H9 (cell line): Measurements from ENCODE around the gene BMP7. TPM values are rescaled to one million over a fixed set of nuclear protein-coding genes. Genes with fewer than 3 reads are reported as not detected.

Experiments
- DNase-seq: peaks from one replicate; pipeline ENCODE4 v3.0.0-alpha.2; 2017
- H2AFZ ChIP-seq: one replicate; pipeline ENCODE4 v1.6.1; 2013; ENCODE audit warnings: mild to moderate bottlenecking, low read length, control low read depth, moderate library complexity
- H2AK5ac ChIP-seq: 2 replicates; pipeline ENCODE4 v1.6.1; 2013; ENCODE audit warnings: low read length, control low read depth, mixed read lengths; ENCODE audit not compliant: insufficient read length
- H2BK120ac ChIP-seq: one replicate; pipeline ENCODE4 v1.6.1; 2013; ENCODE audit warnings: low read depth, mild to moderate bottlenecking, low read length, control low read depth, inconsistent platforms; ENCODE audit not compliant: poor library complexity, severe bottlenecking
- H2BK12ac ChIP-seq: 2 replicates; pipeline ENCODE4 v1.6.1; 2013; ENCODE audit warnings: low read length, control low read depth, mixed read lengths, low read depth; ENCODE audit not compliant: insufficient read length
- H2BK15ac ChIP-seq: 2 replicates; pipeline ENCODE4 v1.6.1; 2013; ENCODE audit warnings: low read depth, low read length, control low read depth
- H2BK20ac ChIP-seq: one replicate; pipeline ENCODE4 v1.6.1; 2013; ENCODE audit warnings: low read depth, mild to moderate bottlenecking, low read length, control low read depth, inconsistent platforms; ENCODE audit not compliant: poor library complexity, severe bottlenecking
- H2BK5ac ChIP-seq: 2 replicates; pipeline ENCODE4 v1.6.1; 2013; ENCODE audit warnings: low read length, control low read depth, mixed read lengths; ENCODE audit not compliant: insufficient read length
- H3K14ac ChIP-seq: 2 replicates; pipeline ENCODE4 v1.6.1; 2013; ENCODE audit warnings: low read length, control low read depth; ENCODE audit not compliant: insufficient read depth
- H3K18ac ChIP-seq: 2 replicates; pipeline ENCODE4 v1.6.1; 2013; ENCODE audit warnings: low read depth, mild to moderate bottlenecking, mixed read lengths, low read length, control low read depth; ENCODE audit not compliant: insufficient read length
- H3K23ac ChIP-seq: 2 replicates; pipeline ENCODE4 v1.6.1; 2013; ENCODE audit warnings: low read length, control low read depth, mixed read lengths, low read depth; ENCODE audit not compliant: insufficient read length
- H3K23me2 ChIP-seq: 2 replicates; pipeline ENCODE4 v1.6.1; 2013; ENCODE audit warnings: low read depth, mild to moderate bottlenecking, mixed read lengths, low read length, control low read depth; ENCODE audit not compliant: insufficient read length, poor library complexity, severe bottlenecking
- H3K27ac ChIP-seq: 2 replicates; pipeline ENCODE4 v1.5.1; 2013; ENCODE audit warnings: low read length, control low read depth, mixed read lengths, low read depth; ENCODE audit not compliant: insufficient read length
- H3K27me3 ChIP-seq: 2 replicates; pipeline ENCODE4 v1.6.1; 2013; ENCODE audit warnings: low read length, control low read depth, inconsistent platforms; ENCODE audit not compliant: insufficient read depth
- H3K4ac ChIP-seq: 2 replicates; pipeline ENCODE4 v1.6.1; 2013; ENCODE audit warnings: low read depth, mild to moderate bottlenecking, control low read depth, inconsistent platforms, low read length, moderate library complexity
- H3K4me1 ChIP-seq: 2 replicates; pipeline ENCODE4 v1.6.1; 2013; ENCODE audit warnings: low read length, control low read depth, inconsistent platforms; ENCODE audit not compliant: insufficient read depth
- H3K4me2 ChIP-seq: 2 replicates; pipeline ENCODE4 v1.6.1; 2013; ENCODE audit warnings: low read length, control low read depth, mixed read lengths; ENCODE audit not compliant: insufficient read length, insufficient read depth
- H3K56ac ChIP-seq: 2 replicates; pipeline ENCODE4 v1.6.1; 2013; ENCODE audit warnings: low read depth, mild to moderate bottlenecking, mixed read lengths, low read length, control low read depth; ENCODE audit not compliant: insufficient read length
- H3K79me1 ChIP-seq: 2 replicates; pipeline ENCODE4 v1.6.1; 2013; ENCODE audit warnings: low read depth, mild to moderate bottlenecking, moderate library complexity, low read length, control low read depth, inconsistent platforms; ENCODE audit not compliant: insufficient read depth, poor library complexity, severe bottlenecking
- H3K79me2 ChIP-seq: 2 replicates; pipeline ENCODE4 v1.6.1; 2013; ENCODE audit warnings: low read length, control low read depth, inconsistent platforms; ENCODE audit not compliant: insufficient read depth
- H3K9ac ChIP-seq: 2 replicates; pipeline ENCODE4 v1.6.1; 2013; ENCODE audit warnings: low read length, control low read depth, mixed read lengths; ENCODE audit not compliant: insufficient read length; ENCODE audit errors: extremely low read depth
- H3K9me3 ChIP-seq: one replicate; pipeline ENCODE4 v1.6.1; 2013; ENCODE audit warnings: low read depth, low read length, inconsistent platforms; ENCODE audit not compliant: control insufficient read depth
- H3T11ph ChIP-seq: one replicate; pipeline ENCODE4 v1.6.1; 2013; ENCODE audit warnings: mild to moderate bottlenecking, low read length, control low read depth, inconsistent platforms
- H4K20me1 ChIP-seq: one replicate; pipeline ENCODE4 v1.6.1; 2013; ENCODE audit not compliant: control insufficient read depth, insufficient read length, insufficient read depth
- H4K5ac ChIP-seq: 2 replicates; pipeline ENCODE4 v1.6.1; 2013; ENCODE audit warnings: low read depth, mild to moderate bottlenecking, mixed read lengths, low read length, control low read depth; ENCODE audit not compliant: insufficient read length
- H4K8ac ChIP-seq: replicated peaks from 2 replicates; pipeline ENCODE4 v1.6.1; 2013; ENCODE audit warnings: low read length, control low read depth, mixed read lengths, low read depth; ENCODE audit not compliant: insufficient read length
- H4K91ac ChIP-seq: 2 replicates; pipeline ENCODE4 v1.6.1; 2013; ENCODE audit warnings: low read depth, mild to moderate bottlenecking, moderate library complexity, mixed read lengths, low read length, control low read depth; ENCODE audit not compliant: insufficient read length
- H3K27ac Mint-ChIP-seq, 3 experiments: 2 replicates in 2 of 3; 3 replicates in 1 of 3; pipeline ENCODE4 v1.8.0; 2020 to 2021; ENCODE audit warnings: mixed read lengths in 3 of 3, mild to moderate bottlenecking in 1 of 3, moderate library complexity in 1 of 3
- H3K27me3 Mint-ChIP-seq: 2 replicates; pipeline ENCODE4 v1.8.0; 2021; ENCODE audit warnings: low read depth, mild to moderate bottlenecking, moderate library complexity, mixed read lengths
- H3K36me3 Mint-ChIP-seq, 3 experiments: 2 replicates in 2 of 3; 3 replicates in 1 of 3; pipeline ENCODE4 v1.8.0; 2020 to 2021; ENCODE audit warnings: low read depth in 3 of 3, mixed read lengths in 3 of 3; ENCODE audit not compliant: insufficient read depth in 1 of 3
- H3K4me1 Mint-ChIP-seq, 2 experiments: 2 replicates each; pipeline ENCODE4 v1.8.0; 2020; ENCODE audit warnings: mixed read lengths in 2 of 2
- H3K4me3 Mint-ChIP-seq, 2 experiments: 2 replicates in 1 of 2; 3 replicates in 1 of 2; pipeline ENCODE4 v1.8.0; 2020 to 2021; ENCODE audit warnings: mild to moderate bottlenecking in 2 of 2, mixed read lengths in 2 of 2, moderate library complexity in 1 of 2
- H3K9me3 Mint-ChIP-seq, 2 experiments: 2 replicates in 1 of 2; 3 replicates in 1 of 2; pipeline ENCODE4 v1.8.0; 2020; ENCODE audit warnings: mild to moderate bottlenecking in 2 of 2, mixed read lengths in 2 of 2, moderate library complexity in 1 of 2
- CTCF ChIP-seq: fragments of 200-600 bp; sonication (generic); conservative IDR thresholded peaks from 3 replicates; pipeline ENCODE4 v1.8.0; 2021; ENCODE audit warnings: antibody characterized with exemption, mild to moderate bottlenecking
- WGBS: extraction: QIAGEN DNeasy Blood & Tissue Kit; methylation state at CpG from one replicate; pipeline ENCODE4 v1.1.7; 2013; ENCODE audit warnings: missing lambda C conversion rate, low lambda C conversion rate, mixed read lengths; ENCODE audit not compliant: insufficient read length; ENCODE audit errors: extremely low coverage; 5-methylcytosine and 5-hydroxymethylcytosine counted together
- total RNA-seq: library from RNA; stranded (reverse); gene quantifications from 2 replicates; pipeline ENCODE4 v1.2.1, GENCODE V29; 2021

The BMP7 gene
- total RNA-seq, 1 experiment from 2014 or later = 17.7 TPM

- H3K4me1 ChIP-seq = no peaks in the 10 kb centered on the region
- no peaks in the 10 kb centered on the region for H3K79me2 ChIP-seq
- no peak overlapping the region for H3K4ac ChIP-seq
- H3K23me2 ChIP-seq = no peaks in the 10 kb centered on the region
- no peak overlapping the region for H4K91ac ChIP-seq
- no peaks in the 10 kb centered on the region for H3K9me3 ChIP-seq
- H4K20me1 ChIP-seq = no peaks in the 10 kb centered on the region
- TF ChIP-seq CTCF = no peak
- H2BK5ac ChIP-seq = no peak overlapping the region
- no peak overlapping the region for H2BK20ac ChIP-seq
- H3K79me1 ChIP-seq = no peaks in the 10 kb centered on the region
- H3K4me2 ChIP-seq = no peak overlapping the region
- no peak overlapping the region for H3K27ac Mint-ChIP-seq
- no peak overlapping the region for H3K4me3 Mint-ChIP-seq
- no peak overlapping the region for H3K14ac ChIP-seq
- H3K27ac ChIP-seq = no peak overlapping the region
- no peak overlapping the region for H3K18ac ChIP-seq
- H3K36me3 Mint-ChIP-seq = peaks cover 0 to 4% (median 3%) of the 10 kb centered on the region in 3 experiments; a peak in 2 of 7 replicates
- H3T11ph ChIP-seq = no peak overlapping the region
- peaks cover 5 to 14% of the 10 kb centered on the region in 2 experiments for H3K4me1 Mint-ChIP-seq
- no peak overlapping the region for H2BK12ac ChIP-seq
- H2BK15ac ChIP-seq = no peak overlapping the region
- H3K23ac ChIP-seq = no peak overlapping the region
- H3K9ac ChIP-seq = no peak overlapping the region
- H3K56ac ChIP-seq = no peak overlapping the region
- no peaks in the 10 kb centered on the region for H3K9me3 Mint-ChIP-seq
- no peak overlapping the region for H2BK120ac ChIP-seq
- H3K27me3 ChIP-seq = no peaks in the 10 kb centered on the region
- H2AFZ ChIP-seq = no peak overlapping the region
- WGBS = no CpG with 5 or more reads among the region's 14 CpGs
- H4K8ac ChIP-seq = no peak overlapping the region
- H4K5ac ChIP-seq = no peak overlapping the region
- no peaks in the 10 kb centered on the region; the same call in 1 of the 2 replicates for H3K27me3 Mint-ChIP-seq
- H2AK5ac ChIP-seq = no peak overlapping the region
- DNase-seq = no peak
Measured at GRCh38 chr20:57220337-57221145, 45.9 kb downstream of the BMP7 start.
